Embryonic facial prominence (tissue), 1 donor: ENCODE data around the gene CATSPERE.
A peak's percentile ranks its signal among the peaks of the same experiment; 100 is the strongest.
"Not testable (repeated sequence)": the region's sequence is repeated elsewhere in the genome, so short reads cannot be mapped to it uniquely, and the experiment has no call there.

Source experiments
- DNase-seq: peaks from one replicate; pipeline ENCODE4 v3.0.0-alpha.2; 2016; ENCODE audit errors: extremely low spot score

CATSPERE gene

GRCh38 chr1:244449936-244450508, 11.1 kb upstream of the CATSPERE start:
- DNase-seq = no peak

GRCh38 chr1:244450597-244451538, 10.2 kb upstream of the CATSPERE start:
- peak; percentile 20 for DNase-seq

DNA sequence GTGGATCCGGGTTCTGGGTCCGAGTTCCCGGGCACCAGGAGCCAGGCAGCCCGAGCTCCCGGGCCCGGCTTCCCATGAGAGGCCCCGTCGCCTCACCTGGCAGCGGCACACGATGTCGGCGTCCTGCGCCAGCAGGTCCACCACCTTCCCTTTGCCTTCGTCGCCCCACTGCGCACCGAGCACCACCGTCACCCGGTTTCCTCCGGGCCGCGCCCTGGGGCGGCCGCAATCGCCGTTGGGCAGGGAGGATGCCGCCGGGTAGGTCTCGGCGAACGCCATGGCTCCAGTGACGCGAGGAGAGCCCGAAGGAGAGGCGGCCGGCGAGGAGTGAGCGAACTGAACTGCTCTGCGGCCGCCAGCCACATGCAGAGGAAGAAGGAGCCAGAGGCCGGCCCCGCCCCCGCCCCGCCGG, 9.5 kb upstream of the CATSPERE start, which contains the start of gene ADSS2:
Gene ADSS2 (minus strand): TSS at position 371 of the 412 bp plus-strand sequence. CDS start 92 bp downstream, at position 279.
- no peak for DNase-seq

DNA sequence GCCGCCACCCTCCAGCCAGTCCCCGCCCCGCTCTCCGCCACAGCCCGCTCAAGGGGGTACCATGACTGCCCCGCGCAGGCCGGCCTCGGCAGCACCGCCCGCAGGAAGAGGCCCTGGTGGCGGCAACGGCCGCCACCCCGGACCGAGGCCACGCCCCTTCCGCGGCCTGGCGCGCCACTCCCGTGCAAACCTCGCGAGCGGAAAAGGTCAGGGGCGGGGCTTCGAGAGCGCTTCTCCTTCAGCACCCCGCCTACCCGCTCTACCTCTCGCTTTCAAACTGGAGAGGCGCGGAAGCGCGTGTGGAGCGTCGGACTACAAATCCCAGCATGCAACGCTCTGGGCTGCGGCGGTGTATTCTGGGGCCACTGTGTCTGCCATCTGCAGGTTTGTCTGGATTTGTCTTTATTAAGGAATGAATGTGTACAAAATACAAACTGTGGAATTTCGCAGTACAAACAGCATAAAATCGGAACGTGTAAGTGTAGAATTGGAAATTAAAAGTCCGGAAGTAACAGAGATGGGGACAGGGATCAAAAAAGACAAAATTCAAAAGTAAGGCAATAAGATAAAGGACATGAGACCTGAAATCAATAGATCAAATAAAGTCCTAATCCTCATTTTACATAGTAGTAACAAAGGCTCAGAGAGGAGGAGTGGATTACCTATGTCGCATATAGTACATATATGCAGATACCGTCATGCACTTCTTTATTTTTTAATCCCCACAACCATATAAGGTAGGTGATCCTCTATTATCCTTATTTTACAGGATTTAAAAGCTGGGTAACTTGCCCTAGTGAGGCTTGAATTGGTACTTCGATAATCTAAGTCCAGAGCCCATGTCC, 8.9 kb upstream of the CATSPERE start:
- DNase-seq = peak; percentile 98

- no peak for DNase-seq
Measured at GRCh38 chr1:244454412-244454811, 6.7 kb upstream of the CATSPERE start.

- no peak for DNase-seq
Measured at GRCh38 chr1:244456586-244456985, 4.5 kb upstream of the CATSPERE start.

- no peak for DNase-seq
Measured at GRCh38 chr1:244458781-244459180, 2.3 kb upstream of the CATSPERE start.

DNA sequence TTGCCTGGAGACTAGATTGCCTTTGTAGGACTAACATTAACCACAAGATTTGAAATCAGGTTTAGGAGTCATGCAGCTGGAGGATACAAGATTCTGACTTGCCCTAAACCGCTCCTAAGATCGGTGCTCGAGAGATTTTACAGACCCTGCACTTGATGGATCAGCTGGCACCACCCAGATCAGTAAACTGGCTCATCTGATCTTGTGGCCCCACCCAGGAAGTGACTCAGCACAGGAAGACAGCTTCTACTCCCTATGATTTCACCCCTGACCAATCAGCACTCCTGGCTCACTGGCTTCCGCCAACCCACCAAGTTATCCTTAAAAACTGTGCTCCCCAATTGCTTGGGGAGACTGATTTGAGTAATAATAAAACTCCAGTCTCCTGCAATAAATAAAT, 876 bp upstream of the CATSPERE start:
- DNase-seq = no peak

GRCh38 chr1:244466724-244467123, 5.7 kb downstream of the CATSPERE start:
- no peak for DNase-seq

GRCh38 chr1:244473059-244473605, 12.1 kb downstream of the CATSPERE start:
- DNase-seq = no peak

DNA sequence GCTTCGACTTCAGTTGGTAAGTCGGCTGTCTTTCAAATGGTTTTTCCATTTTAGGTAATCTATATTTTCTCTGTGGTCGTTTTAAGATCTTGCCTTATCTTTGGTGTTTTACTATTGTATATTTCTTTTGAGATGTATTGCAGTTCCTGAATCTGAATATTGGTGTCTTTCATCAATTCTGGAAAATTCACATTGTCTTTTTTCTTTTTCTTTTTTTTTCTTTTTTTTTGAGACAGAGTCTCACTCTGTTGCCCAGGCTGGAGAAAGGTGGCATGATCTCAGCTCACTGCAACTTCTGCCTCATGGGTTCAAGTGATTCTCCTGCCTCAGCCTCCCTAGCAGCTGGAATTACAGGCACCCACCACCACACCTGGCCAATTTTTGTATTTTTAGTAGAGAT, 23.9 kb downstream of the CATSPERE start:
- DNase-seq = not testable (repeated sequence)

DNA sequence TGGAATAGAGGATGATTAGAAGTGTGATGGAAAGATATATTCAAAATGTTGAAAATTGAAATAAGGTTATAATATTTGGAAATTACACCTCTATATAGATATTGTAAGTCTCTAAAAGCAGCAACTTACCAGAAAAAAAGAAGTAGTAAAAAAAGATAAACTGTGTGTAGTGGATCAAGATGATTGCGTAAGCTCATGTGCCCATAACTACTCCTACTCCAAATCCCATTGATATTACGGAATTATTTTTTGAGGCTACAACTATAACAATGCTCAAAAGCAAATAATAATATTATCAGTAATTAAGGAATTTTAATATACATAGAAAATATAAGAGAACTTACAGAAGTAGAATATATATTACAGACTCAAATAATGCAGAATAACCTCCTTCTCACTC, 33.6 kb downstream of the CATSPERE start:
- no peak for DNase-seq

DNA sequence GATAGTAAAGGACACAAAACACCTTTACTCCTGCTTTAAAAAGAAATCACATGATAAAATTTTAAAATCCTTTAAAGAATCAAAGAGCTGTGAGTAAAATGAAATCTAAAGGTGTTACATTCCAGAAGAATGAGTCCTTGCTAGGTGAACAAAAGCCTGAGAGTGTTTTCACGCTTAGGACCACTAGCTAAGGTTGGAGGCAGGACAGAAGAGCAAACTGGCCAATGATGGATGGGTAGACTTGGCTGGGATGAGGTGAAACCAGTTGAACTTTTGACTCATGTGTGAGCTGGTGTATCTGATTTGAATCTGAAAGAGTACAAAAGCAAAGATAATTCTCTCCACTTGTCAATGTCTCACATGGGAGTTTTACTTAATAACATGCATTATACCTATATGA, 35.1 kb downstream of the CATSPERE start:
- DNase-seq = no peak

DNA sequence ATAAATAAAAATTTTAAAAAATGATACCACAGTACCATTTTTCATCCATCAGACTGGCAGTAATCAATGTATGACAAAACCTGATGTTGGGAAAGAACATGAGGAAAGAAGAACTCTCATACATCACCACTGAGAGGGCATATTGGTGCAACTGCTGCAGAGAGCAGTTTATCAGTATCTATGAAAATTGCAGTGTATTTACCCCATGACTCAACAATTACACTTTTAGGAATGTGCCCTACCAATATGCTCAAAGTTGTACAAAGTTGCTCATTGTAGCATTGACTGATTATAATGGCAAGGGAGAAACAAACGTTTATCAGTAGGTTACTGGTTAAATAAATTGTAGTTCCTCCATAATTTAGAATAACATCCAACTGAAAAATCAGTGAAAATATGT, 36.7 kb downstream of the CATSPERE start:
- DNase-seq = no peak

- not testable (repeated sequence) for DNase-seq
Measured at GRCh38 chr1:244499484-244499883, 38.4 kb downstream of the CATSPERE start.

GRCh38 chr1:244500515-244500914, 39.4 kb downstream of the CATSPERE start:
- DNase-seq = not testable (repeated sequence)

DNA sequence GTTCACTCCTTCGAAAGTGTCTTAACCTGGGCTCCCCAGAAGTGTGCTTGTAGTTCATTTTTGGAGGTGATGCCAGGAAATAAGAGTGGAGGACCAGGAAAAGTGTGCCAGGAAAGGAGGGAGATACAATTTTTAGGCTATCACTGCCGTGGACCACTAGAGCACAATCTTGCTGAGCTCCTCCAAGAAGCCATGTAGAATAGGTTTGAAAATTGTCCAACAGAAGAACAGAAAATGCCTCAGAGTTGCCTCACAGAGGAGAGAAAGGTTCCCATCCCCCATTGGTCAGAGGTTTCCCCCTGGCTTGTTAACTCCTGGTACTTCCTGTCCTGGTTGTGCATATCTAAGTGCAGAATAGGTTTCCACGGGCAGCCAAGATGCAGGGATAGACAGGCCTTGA, 41.6 kb downstream of the CATSPERE start:
- DNase-seq = no peak

DNA sequence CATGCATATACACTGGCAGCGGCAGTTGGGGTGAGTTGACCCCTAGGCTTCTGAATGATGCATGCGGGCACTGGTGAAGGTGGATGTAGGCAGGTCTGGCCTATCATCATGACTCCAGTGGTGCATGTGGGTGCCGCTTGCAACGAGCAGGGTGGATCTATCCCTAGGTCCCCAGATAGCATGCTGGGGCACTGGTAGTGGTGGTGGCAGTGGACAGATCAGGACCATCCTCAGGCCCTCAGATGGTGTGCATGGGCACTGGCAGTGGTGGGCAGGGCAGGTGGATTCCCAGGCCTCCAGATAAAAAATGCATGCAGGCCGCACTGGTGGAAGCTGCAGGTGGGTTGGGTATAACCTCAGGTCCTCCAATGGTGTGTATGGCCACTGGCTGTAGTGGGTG, 52.4 kb downstream of the CATSPERE start:
- no peak for DNase-seq

GRCh38 chr1:244515680-244516079, 54.6 kb downstream of the CATSPERE start:
- no peak for DNase-seq

DNA sequence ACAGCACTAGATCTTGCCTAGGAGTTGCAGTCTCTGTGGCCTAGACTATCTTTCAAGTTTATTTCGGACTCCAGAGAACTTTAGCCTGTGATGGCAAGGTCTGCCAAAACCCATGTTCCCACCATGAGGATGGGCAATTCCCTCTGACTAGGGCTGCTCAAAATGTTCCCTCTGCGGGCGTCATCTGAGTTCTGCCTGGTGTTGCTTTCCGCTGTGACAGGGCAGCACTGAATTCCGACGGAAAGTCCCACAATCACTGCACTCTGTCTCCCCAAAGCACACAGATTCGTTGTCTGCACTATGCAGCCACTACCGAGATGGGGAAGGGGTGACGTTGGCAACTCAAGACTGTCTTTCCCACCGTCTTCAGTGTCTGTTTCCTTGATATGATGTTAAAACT, 75.2 kb downstream of the CATSPERE start:
- no peak for DNase-seq

- DNase-seq = no peak
Measured at GRCh38 chr1:244545511-244545910, 84.4 kb downstream of the CATSPERE start.
